ENCODE results near the gene TENM3.

TENM3 gene

DNA sequence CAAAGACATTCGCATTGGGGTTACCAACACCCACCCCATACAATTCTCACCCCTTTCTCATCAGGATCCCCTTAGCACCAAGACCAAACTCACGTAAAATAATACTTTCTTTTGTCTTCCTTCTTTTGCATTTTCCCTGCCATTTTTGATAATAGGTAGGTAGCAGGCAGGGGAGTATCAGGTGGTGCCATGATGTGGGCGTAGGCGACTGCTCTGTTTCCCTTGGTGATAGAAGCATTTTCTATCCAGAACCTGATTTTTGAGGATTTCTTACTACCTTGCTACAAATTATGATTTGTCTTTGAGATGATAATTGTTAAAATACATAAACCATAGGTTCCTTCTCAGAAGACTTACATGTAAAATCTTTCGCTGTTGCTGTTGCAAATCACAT lies 523.7 kb downstream of the TENM3 start (continued):
- TF ChIP-seq ZNF565 (CRISPR knock-in tag; conservative IDR thresholded peaks at IDR 0.05; ENCODE audit: low read depth): no peak
- TF ChIP-seq, protein P1, sequence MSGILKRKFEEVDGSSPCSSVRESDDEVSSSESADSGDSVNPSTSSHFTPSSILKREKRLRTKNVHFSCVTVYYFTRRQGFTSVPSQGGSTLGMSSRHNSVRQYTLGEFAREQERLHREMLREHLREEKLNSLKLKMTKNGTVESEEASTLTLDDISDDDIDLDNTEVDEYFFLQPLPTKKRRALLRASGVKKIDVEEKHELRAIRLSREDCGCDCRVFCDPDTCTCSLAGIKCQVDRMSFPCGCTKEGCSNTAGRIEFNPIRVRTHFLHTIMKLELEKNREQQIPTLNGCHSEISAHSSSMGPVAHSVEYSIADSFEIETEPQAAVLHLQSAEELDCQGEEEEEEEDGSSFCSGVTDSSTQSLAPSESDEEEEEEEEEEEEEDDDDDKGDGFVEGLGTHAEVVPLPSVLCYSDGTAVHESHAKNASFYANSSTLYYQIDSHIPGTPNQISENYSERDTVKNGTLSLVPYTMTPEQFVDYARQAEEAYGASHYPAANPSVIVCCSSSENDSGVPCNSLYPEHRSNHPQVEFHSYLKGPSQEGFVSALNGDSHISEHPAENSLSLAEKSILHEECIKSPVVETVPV (CRISPR knock-in tag; IDR thresholded peaks at IDR 0.05): no peak
- TF ChIP-seq ZNF70 (CRISPR knock-in tag; IDR thresholded peaks at IDR 0.05): no peak
- no peak for TF ChIP-seq CSDC2 (CRISPR knock-in tag; IDR thresholded peaks at IDR 0.05)
- no peak for TF ChIP-seq TOX (CRISPR knock-in tag; IDR thresholded peaks at IDR 0.05; ENCODE audit: borderline replicate concordance)
- TF ChIP-seq TCF4 (CRISPR knock-in tag; IDR thresholded peaks at IDR 0.05; ENCODE audit: borderline replicate concordance): no peak
- TF ChIP-seq, protein P2, sequence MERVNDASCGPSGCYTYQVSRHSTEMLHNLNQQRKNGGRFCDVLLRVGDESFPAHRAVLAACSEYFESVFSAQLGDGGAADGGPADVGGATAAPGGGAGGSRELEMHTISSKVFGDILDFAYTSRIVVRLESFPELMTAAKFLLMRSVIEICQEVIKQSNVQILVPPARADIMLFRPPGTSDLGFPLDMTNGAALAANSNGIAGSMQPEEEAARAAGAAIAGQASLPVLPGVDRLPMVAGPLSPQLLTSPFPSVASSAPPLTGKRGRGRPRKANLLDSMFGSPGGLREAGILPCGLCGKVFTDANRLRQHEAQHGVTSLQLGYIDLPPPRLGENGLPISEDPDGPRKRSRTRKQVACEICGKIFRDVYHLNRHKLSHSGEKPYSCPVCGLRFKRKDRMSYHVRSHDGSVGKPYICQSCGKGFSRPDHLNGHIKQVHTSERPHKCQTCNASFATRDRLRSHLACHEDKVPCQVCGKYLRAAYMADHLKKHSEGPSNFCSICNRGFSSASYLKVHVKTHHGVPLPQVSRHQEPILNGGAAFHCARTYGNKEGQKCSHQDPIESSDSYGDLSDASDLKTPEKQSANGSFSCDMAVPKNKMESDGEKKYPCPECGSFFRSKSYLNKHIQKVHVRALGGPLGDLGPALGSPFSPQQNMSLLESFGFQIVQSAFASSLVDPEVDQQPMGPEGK (CRISPR knock-in tag; IDR thresholded peaks at IDR 0.05; ENCODE audit: borderline replicate concordance): no peak
- TF ChIP-seq PPARA (CRISPR knock-in tag; IDR thresholded peaks at IDR 0.05; ENCODE audit: borderline replicate concordance): no peak
- TF ChIP-seq GLIS3 (CRISPR knock-in tag; IDR thresholded peaks at IDR 0.05): no peak
- no peak for TF ChIP-seq ISL1 (CRISPR knock-in tag; IDR thresholded peaks at IDR 0.05)

DNA sequence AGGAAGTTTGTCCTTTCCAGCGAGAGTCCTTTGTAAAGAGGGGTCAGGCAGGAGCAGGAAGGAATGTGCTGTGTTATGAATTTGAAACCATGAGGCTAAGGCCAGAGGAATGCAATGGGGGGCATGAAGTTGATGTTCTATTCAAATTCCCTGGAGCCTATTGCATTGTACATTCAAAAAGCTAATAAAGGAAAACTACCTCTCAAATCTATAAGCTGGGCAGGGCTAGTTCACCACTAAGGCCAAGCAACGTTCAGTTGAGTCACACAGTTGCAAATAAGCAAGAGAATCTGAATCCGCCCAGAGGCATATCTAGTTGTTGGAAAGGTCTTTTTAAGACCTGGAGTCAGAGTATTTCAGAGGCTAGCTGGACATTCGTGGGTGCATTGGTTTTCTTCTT lies 525.6 kb downstream of the TENM3 start:
- no peak for ATAC-seq
- TF ChIP-seq, protein P2 (CRISPR knock-in tag; IDR thresholded peaks at IDR 0.05; ENCODE audit: borderline replicate concordance): no peak
- no peak for TF ChIP-seq ESRRG (CRISPR knock-in tag; IDR thresholded peaks at IDR 0.05)
- no peak for TF ChIP-seq ZC3H10 (CRISPR knock-in tag; IDR thresholded peaks at IDR 0.05)
- TF ChIP-seq PPARA (CRISPR knock-in tag; IDR thresholded peaks at IDR 0.05; ENCODE audit: borderline replicate concordance): no peak
- no peak for TF ChIP-seq RARB (CRISPR knock-in tag; IDR thresholded peaks at IDR 0.05)
- no peak for TF ChIP-seq CSDC2 (CRISPR knock-in tag; IDR thresholded peaks at IDR 0.05)
- TF ChIP-seq ZNF565 (CRISPR knock-in tag; conservative IDR thresholded peaks at IDR 0.05; ENCODE audit: low read depth): no peak
- TF ChIP-seq ISL1 (CRISPR knock-in tag; IDR thresholded peaks at IDR 0.05): no peak

DNA sequence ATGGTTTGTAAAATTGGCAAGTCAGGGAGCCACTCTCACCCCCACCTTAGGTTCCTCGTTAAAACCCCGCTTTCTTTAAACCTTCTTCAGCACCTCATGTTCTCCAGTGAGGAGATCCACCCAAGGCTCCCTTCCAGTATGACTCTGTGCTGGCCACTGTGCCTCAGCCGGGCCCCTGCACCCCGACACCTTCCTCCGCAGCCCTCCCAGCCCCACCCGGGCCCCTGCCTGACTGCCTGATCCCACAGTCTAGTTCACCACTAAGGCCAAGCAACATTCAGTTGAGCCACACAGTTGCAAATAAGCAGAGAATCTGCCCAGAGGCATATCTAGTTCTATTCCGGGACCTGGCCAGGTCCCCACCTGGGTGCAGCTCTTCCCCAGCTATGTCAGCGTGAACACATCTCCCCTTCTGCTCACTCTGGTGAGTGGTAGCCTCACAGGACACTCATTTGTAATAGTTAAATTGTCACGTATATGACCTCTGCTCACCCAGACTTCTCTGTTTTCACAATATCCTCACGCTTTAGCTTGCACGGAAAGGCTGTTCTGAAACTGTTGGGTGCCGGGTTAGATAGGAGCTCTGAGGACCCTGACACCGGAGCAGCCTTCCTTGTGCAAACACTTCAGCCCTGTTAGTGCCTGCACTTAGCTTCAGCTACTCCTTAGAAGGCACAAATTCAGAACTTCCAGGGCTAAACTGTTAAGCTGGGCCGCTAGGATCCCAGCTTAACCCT lies 527.2 kb downstream of the TENM3 start:
- TF ChIP-seq, protein P2 (CRISPR knock-in tag; IDR thresholded peaks at IDR 0.05; ENCODE audit: borderline replicate concordance): no peak
- TF ChIP-seq CSDC2 (CRISPR knock-in tag; IDR thresholded peaks at IDR 0.05) (no peak), ZFP3 (CRISPR knock-in tag; IDR thresholded peaks at IDR 0.05) (no peak), TCF4 (CRISPR knock-in tag; IDR thresholded peaks at IDR 0.05; ENCODE audit: borderline replicate concordance) (no peak), ISL1 (CRISPR knock-in tag; IDR thresholded peaks at IDR 0.05) (no peak), OSR1 (CRISPR knock-in tag; IDR thresholded peaks at IDR 0.05) (no peak), GLIS3 (CRISPR knock-in tag; IDR thresholded peaks at IDR 0.05) (no peak), PPARA (CRISPR knock-in tag; IDR thresholded peaks at IDR 0.05; ENCODE audit: borderline replicate concordance) (no peak), RARB (CRISPR knock-in tag; IDR thresholded peaks at IDR 0.05) (no peak)
- TF ChIP-seq, protein P3, sequence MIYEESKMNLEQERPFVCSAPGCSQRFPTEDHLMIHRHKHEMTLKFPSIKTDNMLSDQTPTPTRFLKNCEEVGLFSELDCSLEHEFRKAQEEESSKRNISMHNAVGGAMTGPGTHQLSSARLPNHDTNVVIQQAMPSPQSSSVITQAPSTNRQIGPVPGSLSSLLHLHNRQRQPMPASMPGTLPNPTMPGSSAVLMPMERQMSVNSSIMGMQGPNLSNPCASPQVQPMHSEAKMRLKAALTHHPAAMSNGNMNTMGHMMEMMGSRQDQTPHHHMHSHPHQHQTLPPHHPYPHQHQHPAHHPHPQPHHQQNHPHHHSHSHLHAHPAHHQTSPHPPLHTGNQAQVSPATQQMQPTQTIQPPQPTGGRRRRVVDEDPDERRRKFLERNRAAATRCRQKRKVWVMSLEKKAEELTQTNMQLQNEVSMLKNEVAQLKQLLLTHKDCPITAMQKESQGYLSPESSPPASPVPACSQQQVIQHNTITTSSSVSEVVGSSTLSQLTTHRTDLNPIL (CRISPR knock-in tag; IDR thresholded peaks at IDR 0.05; ENCODE audit: low read depth): no peak
- ATAC-seq: no peak

DNA sequence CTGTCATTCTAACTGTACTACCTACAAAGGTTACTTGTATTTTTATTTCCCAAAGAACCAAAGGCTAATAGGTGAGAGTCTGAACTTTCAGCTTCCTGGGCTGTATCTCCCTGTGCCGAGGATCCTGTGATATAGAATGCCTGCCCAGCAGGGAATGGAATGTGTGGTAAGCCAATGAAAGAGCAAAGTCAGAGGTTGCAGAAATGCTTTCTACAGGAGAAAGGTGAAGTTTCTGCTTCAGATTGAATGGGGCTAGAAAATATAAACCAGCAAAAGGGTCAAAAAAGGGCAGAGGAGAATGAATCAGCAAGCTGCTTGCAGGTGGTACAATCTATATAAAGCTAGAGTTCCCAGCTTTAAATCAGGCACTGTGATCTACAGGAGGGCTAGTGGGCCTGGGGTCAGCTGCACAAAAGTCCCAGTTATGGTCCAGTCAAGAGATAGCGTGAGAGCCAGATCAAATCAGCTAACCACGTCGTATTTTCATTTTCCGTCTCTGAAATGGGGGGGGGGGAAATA lies 527.9 kb downstream of the TENM3 start:
- ATAC-seq: peak; percentile 39; the same call in 1 of the 3 replicates
- TF ChIP-seq ZFP30 (CRISPR knock-in tag; IDR thresholded peaks at IDR 0.05) (no peak), ZNF8 (CRISPR knock-in tag; IDR thresholded peaks at IDR 0.05) (no peak), TCF4 (CRISPR knock-in tag; IDR thresholded peaks at IDR 0.05; ENCODE audit: borderline replicate concordance) (no peak), ZC3H10 (CRISPR knock-in tag; IDR thresholded peaks at IDR 0.05) (no peak), OSR1 (CRISPR knock-in tag; IDR thresholded peaks at IDR 0.05) (no peak), CSDC2 (CRISPR knock-in tag; IDR thresholded peaks at IDR 0.05) (no peak), BACH2 (CRISPR knock-in tag; IDR thresholded peaks at IDR 0.05; ENCODE audit: borderline replicate concordance) (no peak), PPARA (CRISPR knock-in tag; IDR thresholded peaks at IDR 0.05; ENCODE audit: borderline replicate concordance) (no peak)
- TF ChIP-seq, protein P3 (CRISPR knock-in tag; IDR thresholded peaks at IDR 0.05; ENCODE audit: low read depth): no peak
- TF ChIP-seq, protein P1 (CRISPR knock-in tag; IDR thresholded peaks at IDR 0.05): no peak
- TF ChIP-seq, protein P4, sequence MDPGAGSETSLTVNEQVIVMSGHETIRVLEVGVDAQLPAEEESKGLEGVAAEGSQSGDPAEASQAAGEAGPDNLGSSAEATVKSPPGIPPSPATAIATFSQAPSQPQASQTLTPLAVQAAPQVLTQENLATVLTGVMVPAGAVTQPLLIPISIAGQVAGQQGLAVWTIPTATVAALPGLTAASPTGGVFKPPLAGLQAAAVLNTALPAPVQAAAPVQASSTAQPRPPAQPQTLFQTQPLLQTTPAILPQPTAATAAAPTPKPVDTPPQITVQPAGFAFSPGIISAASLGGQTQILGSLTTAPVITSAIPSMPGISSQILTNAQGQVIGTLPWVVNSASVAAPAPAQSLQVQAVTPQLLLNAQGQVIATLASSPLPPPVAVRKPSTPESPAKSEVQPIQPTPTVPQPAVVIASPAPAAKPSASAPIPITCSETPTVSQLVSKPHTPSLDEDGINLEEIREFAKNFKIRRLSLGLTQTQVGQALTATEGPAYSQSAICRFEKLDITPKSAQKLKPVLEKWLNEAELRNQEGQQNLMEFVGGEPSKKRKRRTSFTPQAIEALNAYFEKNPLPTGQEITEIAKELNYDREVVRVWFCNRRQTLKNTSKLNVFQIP (CRISPR knock-in tag; IDR thresholded peaks at IDR 0.05; ENCODE audit: borderline replicate concordance, low read depth): no peak
